GM12864 (cell line): ENCODE data around the gene RNF17.

ENCODE experiments used
- DNase-seq: peaks from one replicate; pipeline ENCODE4 v3.0.0-alpha.2; 2011; ENCODE audit warnings: low read depth
- H3K4me3 ChIP-seq: 2 replicates; pipeline ENCODE4 v1.5.1; 2011; ENCODE audit warnings: mild to moderate bottlenecking, low read depth, low read length, control low read depth
- TF ChIP-seq, protein P1 (sequence below): IDR thresholded peaks from 2 replicates; pipeline ENCODE4 v1.5.1; 2011; ENCODE audit warnings: low read depth, mild to moderate bottlenecking, moderate library complexity, low read length, control low read depth, inconsistent platforms; ENCODE audit errors: missing control alignments

The RNF17 gene

DNA sequence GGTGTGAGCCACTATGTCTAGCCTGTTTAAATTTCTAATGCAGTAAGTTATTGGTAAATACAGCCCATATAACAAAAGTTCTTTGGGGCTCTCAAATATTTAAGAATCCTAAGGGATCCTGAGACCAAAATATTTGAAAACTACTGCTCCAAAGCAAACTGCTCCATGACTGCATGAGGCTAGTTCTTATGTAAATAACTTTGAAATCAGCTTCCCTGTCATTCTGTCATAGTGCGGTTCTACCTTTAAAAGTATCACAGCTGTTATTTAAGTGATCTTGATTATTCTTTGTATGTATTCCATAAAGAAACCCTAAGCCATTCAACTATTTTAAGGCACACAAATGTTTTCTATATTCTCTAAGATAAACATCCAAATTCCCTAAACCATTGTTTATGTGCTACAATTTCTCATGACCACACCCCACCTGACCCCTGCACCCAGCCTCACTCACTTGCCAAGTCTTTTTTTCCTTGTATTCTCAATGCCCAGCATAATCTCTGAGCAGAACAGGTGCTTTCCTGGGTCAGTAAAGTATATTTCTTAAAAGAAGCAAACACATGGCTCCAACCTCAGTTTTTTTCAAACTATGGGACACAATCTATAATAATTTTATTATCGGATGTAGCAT is 146.6 kb downstream of the RNF17 start:
- H3K4me3 ChIP-seq: no peak overlapping the region
- DNase-seq: no peak
- TF ChIP-seq, protein P1, sequence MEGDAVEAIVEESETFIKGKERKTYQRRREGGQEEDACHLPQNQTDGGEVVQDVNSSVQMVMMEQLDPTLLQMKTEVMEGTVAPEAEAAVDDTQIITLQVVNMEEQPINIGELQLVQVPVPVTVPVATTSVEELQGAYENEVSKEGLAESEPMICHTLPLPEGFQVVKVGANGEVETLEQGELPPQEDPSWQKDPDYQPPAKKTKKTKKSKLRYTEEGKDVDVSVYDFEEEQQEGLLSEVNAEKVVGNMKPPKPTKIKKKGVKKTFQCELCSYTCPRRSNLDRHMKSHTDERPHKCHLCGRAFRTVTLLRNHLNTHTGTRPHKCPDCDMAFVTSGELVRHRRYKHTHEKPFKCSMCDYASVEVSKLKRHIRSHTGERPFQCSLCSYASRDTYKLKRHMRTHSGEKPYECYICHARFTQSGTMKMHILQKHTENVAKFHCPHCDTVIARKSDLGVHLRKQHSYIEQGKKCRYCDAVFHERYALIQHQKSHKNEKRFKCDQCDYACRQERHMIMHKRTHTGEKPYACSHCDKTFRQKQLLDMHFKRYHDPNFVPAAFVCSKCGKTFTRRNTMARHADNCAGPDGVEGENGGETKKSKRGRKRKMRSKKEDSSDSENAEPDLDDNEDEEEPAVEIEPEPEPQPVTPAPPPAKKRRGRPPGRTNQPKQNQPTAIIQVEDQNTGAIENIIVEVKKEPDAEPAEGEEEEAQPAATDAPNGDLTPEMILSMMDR: no peak

DNA sequence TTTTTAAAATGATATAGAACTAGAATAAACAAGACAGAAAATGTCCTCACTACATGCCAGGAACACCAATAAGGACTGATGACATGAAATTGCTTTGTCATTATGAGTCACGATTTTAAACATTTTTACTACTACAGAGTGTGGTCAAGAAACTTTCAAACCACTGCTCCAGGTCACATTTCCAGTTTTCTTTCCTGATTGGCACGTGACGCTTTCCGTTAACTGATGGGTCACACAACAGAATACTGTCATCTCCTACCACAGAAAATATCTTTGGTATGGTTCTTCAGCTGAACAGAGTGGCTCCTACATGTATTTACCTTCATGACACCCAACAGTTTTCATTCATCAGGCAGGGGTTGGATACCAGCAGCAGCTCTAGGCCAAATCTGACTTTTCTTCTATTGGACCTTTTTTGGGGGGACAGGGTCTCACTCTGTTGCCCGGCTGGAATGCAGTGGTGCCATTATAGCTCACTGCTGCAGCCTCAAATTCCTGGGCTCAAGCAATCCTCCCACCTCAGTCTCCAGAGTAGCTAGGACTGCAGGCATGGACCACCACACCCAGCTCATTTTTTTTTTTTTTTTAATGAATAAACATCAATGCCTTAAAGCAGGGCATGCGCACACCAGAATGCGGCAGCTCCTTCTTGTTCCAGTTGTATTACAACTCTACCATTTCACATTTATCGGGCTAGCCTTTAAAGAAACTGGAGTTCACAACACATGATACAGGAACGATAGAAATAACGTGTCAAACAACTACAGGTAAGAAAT is 147.4 kb downstream of the RNF17 start:
- TF ChIP-seq, protein P1: no peak
- H3K4me3 ChIP-seq: no peak overlapping the region
- DNase-seq: no peak

DNA sequence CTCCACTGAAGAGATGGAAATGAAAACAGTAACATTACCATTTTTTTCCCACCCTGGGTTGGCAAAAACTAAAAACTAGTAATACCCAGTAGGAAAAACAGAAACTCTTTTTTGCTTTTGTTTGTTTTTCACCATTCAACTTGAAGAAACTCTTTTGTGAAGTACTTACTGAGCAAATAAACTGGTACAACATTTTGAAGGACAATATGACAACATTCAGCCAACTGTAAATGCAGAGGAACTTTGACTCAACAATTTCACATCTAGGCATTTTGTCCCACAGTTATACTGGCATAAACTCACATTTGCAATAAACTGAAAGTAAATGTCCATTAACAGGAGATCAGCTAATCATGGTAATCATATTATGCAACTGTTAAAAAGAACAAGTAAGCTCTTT is 152.5 kb downstream of the RNF17 start:
- TF ChIP-seq, protein P1: no peak
- no peak for DNase-seq
- H3K4me3 ChIP-seq: no peak overlapping the region

DNA sequence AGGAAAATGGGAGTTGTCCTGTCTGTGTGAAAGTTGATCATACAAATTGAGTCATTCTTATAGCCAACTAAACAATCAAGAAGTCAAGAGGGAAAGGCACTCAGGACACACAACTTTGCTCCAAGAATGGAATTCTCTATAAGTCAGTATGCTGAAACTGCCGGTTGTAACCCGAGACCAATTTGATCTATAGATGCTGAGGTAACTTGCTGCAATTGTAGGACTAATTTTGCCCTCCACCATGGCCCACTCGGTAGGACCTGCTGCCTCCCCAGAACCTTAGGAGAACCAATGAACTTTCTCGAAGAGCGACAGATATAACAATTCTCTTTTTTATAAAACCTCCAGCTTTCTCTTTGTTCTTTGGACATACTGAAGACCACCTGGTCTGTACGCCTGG is 157.0 kb downstream of the RNF17 start:
- TF ChIP-seq, protein P1: no peak
- no peak overlapping the region; the same call in 1 of the 2 replicates for H3K4me3 ChIP-seq
- no peak for DNase-seq

DNA sequence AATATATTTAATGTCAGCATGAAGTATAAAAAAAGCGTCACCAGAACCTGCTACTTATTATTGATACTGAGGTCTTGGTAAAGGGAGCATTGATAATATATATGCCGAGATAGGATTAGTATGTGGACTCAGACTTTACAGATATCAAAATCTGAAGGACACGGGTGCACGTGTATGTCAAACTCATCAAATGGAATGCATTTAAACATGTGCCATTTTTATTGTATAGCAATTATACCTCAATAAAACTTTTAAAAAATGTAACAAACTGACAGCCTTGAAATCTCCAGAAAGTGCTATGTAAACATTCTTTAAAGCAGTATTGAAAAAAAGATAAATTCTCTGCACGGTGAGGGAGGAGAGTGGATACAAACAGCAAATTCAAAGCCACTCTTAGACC is 157.9 kb downstream of the RNF17 start:
- TF ChIP-seq, protein P1: no peak

DNA sequence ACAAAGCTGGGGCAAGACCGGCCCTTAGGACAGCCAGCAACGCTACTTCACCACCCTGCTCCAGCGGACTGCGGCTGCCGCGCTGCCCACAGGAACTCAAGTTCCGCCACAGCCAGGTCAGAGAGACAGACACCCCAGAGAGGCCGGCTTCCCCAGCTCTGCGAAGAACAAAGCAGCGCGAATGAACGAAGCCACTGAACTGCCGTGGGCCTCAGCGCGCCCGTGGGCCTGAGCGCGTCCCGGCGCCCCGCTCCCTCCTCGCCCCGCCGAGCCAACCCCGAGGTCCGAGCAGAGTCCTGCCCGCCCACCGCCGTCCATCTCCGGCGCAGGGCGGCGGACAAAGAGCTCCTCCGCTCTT is 158.4 kb downstream of the RNF17 start:
- peak overlapping the region; percentile 87 for H3K4me3 ChIP-seq
- TF ChIP-seq, protein P1: no peak
- DNase-seq: peak; percentile 15

More for the DNA sequence above, 157.9 kb downstream of the RNF17 start:
- H3K4me3 ChIP-seq: peak overlapping the region; percentile 87
- DNase-seq: no peak
